HG03565 (cell line): ENCODE measurements around the gene LRRC36.

ENCODE experiments used
- ATAC-seq: cut with Tn5 transposase; IDR thresholded peaks from one replicate; pipeline ENCODE4 v1.9.1; 2021; ENCODE audit warnings: mild to moderate bottlenecking, moderate library complexity; ENCODE audit not compliant: unreplicated experiment

Gene LRRC36

GRCh38 chr16:67419931-67420330 is 93.3 kb downstream of the LRRC36 start:
- ATAC-seq, result no peak

DNA sequence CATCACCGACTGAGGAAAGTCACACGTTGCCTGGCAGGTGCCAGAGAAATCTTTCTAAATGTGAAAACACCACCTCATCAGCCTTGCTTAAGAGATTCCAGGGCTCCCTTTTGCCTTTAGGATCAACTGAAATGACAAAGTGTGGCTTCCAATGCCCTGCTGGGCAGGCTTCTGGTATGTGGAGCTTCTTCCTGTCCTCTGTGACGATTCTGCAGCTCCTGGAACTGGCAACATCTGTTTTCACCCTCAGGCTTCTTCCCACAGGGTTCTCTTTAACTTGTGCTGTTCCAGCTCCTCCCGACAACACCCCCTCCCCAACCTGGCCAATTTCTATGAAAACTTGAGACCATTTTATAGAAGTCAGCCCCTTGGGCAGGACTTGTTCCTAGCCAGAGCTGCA is 94.4 kb downstream of the LRRC36 start:
- no peak for ATAC-seq

- no peak for ATAC-seq
These were observed 96.4 kb downstream of the LRRC36 start for GRCh38 chr16:67423015-67423414.

GRCh38 chr16:67423611-67424260 is 97.1 kb downstream of the LRRC36 start:
- no peak for ATAC-seq

DNA sequence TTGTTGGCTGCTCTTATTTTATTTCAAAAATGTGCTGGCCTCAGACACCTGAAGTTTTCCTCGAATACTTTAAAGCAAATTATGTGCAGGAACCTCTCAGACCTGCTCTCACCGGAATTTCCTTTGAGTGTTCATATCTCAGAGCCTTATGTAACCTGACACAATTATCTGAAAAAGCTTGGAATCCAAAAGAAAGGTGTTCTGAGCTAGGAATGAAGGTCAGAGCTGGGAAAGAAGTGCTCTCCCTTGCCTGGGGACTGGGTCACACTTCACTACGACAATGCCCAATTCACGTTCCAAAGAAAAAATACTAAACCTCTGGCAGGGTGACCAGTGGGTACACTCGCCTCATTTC is 97.6 kb downstream of the LRRC36 start:
- no peak for ATAC-seq

DNA sequence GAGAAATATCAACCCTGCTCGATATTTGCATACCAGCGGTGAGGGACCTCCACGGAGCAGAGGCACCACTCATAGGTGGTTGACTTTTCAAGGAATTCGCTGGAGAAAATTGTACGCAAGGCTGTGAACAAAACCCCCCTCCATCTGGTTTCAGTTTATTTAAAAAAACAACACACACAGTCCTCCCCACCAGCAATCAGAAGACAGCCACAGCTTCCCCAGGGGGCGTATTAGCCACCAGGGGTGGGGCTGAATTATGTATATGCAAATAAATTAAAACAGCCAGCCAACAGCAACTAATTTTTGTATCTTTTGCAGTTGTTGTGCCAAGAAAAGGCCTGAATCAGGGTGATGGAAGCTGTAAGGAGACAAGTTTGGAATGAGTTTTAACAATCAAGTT is 98.4 kb downstream of the LRRC36 start:
- ATAC-seq, result no peak

DNA sequence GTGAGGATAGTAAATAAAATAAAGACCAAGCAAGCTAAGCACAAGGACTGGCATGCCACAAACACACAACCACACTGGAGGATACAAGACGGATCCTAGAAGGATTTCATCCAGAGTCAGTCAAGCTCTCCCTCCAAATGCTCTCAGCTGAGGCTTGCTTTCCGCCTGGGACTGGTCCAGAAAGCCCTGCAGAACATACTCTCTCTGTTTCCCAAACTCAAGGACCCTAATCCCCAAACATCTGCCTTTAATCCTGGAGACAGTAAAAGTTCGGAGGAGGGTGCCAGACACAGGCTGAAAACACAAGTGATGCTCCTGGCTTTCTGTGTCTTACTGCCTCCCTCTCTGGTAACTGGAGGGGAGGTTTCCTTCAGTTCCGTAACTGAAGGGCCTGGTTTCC is 99.0 kb downstream of the LRRC36 start:
- no peak for ATAC-seq

DNA sequence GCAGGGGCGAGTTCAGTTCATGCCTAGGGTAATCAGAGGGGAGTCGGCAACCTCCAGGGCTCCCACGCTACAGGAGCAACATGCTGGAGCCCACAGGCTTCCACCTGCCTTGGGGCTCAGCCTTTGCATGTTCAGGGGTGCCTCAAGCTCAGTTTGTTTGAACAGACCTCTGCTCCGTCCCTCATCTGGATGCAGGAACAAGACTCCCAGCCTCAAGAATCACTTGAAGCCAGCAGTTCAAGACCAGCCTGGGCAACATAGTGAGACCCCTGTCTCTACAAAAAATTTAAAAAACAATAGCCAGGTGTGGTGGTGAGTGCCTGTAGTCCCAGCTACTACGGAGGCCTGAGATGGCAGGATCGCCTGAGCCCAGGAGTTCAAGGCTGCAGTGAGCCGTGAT is 99.4 kb downstream of the LRRC36 start:
- no peak for ATAC-seq

DNA sequence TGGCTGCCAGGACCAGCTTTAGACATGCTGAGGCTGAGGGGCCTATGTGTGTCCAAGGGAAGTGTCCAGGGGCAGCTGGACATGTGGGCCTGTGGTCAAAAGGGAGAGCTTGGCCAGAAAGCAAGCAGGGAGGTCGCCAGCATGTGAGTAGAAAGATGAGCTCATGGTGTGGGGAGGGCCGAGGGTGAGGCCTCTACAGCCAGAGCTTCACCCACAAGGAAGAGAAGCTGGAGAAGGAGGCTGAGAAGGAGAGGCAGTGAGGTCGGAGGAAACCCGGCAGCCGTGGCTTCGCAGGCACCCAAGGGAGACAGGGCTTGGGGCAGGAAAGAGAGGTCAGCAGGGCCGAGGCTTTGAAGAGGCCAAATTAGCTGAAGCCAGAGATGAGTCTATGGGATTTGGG is 100.3 kb downstream of the LRRC36 start:
- ATAC-seq, result no peak

- ATAC-seq, result no peak
These were observed 101.6 kb downstream of the LRRC36 start for GRCh38 chr16:67428146-67428731.

GRCh38 chr16:67429053-67429798 is 102.6 kb downstream of the LRRC36 start:
- no peak for ATAC-seq

- ATAC-seq, result no peak
These were observed 103.3 kb downstream of the LRRC36 start for GRCh38 chr16:67429799-67430503.

GRCh38 chr16:67430504-67430976 is 103.9 kb downstream of the LRRC36 start:
- no peak for ATAC-seq

DNA sequence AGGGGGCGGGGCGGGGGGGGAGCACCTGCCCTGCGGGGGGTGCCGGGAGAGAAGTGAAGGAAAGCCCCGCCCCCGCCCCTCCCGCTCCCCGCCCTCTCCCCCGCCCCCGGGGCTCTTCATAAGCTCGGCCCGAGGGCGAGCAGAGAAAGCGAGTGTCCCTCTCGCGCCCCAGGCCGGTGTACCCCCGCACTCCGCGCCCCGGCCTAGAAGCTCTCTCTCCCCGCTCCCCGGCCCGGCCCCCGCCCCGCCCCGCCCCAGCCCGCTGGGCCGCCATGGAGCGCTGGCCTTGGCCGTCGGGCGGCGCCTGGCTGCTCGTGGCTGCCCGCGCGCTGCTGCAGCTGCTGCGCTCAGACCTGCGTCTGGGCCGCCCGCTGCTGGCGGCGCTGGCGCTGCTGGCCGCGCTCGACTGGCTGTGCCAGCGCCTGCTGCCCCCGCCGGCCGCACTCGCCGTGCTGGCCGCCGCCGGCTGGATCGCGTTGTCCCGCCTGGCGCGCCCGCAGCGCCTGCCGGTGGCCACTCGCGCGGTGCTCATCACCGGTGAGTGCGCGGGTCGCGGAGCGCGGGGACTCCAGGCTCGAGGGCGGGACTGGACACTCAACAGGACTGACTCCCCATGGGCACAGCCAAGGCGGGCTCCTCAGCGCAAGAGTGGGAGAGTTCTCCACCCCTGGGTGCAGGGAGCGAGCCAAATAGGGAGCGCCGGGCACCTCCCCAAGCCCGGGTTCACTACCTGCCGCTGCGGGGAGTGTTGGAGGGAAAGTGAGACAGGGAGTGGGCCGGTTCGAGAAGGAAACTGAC is 104.6 kb downstream of the LRRC36 start, which contains the start of gene HSD11B2:
TSS of gene HSD11B2 (plus strand) at position 145 of the 798 bp plus-strand sequence. CDS start at position 273, 128 bp downstream.
- ATAC-seq, result no peak

- no peak for ATAC-seq
These were observed 105.3 kb downstream of the LRRC36 start for GRCh38 chr16:67431775-67432505.

DNA sequence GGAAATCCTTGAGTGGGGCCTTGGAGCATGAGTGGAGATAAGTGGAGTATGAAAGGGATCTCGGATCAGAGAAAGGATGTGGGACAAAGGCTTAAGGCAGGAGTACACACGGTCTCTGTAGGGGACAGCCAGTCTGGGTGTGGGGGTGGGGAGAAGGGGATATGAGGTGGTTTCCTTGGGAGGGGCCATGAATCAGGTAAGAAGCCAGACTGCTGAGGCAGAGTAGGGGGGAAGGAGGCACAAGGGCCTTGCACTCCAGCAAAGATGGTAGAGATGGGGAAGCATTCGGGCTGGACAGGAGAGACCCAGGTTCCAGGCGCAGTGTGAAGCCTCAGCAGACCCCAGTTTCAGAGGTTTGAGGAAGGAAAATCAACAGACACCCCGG is 105.9 kb downstream of the LRRC36 start:
- no peak for ATAC-seq

DNA sequence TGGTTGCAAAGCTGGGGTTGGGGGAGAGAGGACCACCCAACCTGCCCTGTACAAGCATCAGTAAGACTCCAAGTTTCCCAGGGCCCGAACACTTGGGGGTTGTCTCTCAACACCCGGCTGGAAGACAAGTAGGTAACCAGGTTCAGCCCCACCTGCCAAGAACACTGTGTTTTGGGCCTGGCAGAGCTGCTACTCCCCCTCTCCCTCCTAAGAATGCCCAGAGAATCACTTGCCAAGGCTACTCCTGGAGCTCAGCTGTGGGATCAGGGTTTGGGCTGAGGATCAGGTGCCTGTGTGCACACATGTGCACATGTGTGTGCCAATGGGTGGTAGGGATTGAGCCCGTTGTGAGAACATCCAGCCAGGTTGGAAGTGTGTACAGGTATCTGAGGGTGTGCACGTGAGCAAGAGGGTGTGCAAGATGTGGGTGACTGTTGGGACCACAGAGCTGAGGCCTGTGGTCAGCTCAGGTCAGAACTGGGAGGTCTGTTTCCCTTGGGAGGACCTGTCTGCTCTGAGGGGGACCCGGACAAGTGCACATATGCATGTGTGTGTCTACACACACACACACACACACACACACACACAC is 106.6 kb downstream of the LRRC36 start:
- no peak for ATAC-seq
